GM21528 (cell line): Measurements from ENCODE around the gene H2BW1.
"Not testable (repeated sequence)": the region's sequence is repeated elsewhere in the genome, so short reads cannot be mapped to it uniquely, and the experiment has no call there.

Source experiments
- ATAC-seq: cut with Tn5 transposase; IDR thresholded peaks from one replicate; pipeline ENCODE4 v1.9.1; 2021; ENCODE audit warnings: mild to moderate bottlenecking, moderate library complexity; ENCODE audit not compliant: unreplicated experiment, low FRiP score

The H2BW1 gene

GRCh38 chrX:104013606-104014005 is at the start of gene H2BW1:
Gene H2BW1, minus strand, starts transcription at chrX:104013708. Its CDS starts 132 bp downstream, at chrX:104013576.
- no peak for ATAC-seq

- ATAC-seq = not testable (repeated sequence)
Observed at GRCh38 chrX:104062636-104063035, 49.1 kb upstream of the H2BW1 start.

- ATAC-seq = not testable (repeated sequence)
Observed at GRCh38 chrX:104054956-104055355, 41.4 kb upstream of the H2BW1 start.

GRCh38 chrX:104047171-104047570 is 33.7 kb upstream of the H2BW1 start:
- no peak for ATAC-seq

GRCh38 chrX:104045642-104046041 is 32.1 kb upstream of the H2BW1 start:
- no peak for ATAC-seq

- ATAC-seq = no peak
Observed at GRCh38 chrX:104041003-104041402, 27.5 kb upstream of the H2BW1 start.

DNA sequence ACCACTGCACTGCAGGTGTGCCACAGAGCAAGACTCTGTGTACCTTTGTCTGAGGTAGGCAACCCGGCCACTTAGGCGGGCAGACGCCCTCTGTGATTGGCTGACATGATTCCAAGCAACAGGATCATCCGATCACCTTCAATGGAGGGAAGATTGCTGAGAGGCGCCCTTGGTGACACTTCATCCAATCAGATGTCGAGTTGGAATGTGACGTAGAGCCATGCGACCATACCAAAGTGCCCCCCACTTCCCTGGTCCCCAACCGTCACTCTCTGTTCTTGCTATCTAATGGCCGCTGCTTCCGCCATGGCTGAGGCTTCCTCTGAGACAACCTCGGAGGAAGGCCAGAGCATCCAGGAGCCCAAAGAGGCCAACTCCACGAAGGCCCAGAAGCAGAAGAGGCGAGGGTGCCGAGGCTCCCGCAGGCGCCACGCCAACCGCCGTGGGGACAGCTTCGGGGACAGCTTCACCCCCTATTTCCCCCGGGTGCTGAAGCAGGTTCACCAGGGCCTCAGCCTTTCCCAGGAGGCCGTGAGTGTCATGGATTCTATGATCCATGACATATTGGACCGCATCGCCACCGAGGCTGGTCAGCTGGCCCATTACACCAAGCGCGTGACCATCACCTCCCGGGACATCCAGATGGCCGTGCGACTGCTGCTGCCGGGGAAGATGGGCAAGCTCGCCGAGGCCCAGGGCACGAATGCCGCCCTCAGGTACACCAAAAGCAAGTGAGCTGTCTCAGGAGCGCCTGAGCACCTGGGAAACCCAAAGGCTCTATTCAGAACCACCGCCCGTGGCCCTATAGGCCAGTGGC is 26.4 kb upstream of the H2BW1 start, which contains the start of gene H2BW2:
Gene H2BW2, plus strand, starts transcription at position 268 of the 817 bp plus-strand sequence. Its CDS starts 39 bp downstream, at position 307.
- no peak for ATAC-seq

GRCh38 chrX:104018126-104018525 is 4.6 kb upstream of the H2BW1 start:
- no peak for ATAC-seq

DNA sequence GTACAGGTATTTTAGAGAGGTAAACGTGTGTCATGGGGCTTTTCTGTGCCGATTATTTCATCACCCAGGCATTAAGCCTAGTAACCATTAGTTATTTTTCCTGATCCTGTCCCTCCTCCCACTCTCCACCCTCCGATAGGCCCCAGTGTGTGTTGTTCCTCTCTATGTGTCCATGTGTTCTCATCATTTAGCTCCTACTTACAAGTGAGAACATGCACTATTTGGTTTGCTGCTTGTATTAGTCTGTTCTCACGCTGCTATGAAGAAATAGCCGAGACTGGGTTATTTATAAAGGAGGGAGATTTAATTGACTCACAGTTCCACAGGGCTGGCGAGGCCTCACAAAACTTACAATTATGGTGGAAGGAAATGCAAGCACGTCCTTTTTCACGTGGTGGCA is 2.1 kb upstream of the H2BW1 start:
- not testable (repeated sequence) for ATAC-seq

DNA sequence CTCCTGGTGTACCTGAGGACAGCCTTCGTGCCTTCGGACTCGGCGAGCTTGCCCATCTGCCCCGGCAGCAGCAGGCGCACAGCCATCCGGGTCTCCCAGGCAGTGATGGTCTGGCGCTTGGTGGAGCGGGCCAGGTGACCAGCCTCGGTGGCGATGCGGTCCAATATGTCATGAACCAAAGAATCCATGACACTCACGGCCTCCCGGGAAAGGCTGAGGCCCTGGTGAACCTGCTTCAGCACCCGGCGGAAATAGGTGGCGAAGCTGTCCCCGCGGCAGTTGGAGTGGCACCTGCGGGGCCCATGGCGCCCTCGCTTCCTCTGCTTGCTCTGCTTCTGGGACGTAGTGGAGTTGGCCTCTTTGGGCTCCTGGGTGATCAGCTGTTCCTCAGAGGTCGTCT is 350 bp downstream of the H2BW1 start:
- ATAC-seq = no peak

DNA sequence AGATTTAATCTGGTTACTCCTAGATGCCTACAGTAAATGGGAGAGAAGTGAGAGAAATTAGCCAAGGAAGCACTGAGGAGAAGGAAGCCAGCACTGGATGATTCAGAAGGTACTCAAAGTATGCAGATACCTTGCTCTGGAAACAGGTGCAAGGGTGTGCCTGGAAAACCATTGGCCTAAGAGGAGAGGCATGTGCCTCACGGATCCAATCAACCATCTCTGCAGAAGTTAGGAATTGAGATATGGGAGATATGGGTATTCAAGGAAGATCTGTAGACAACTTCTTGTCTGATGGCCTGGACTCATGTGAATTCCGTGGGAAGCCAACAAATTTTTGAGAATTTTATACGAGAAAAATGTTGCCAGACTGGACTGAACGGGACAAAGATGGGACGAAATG is 4.7 kb downstream of the H2BW1 start:
- ATAC-seq = no peak

- ATAC-seq = peak; percentile 79
Observed at GRCh38 chrX:103999234-103999633, 14.3 kb downstream of the H2BW1 start.

GRCh38 chrX:103983508-103983907 is 30.0 kb downstream of the H2BW1 start:
- ATAC-seq = not testable (repeated sequence)

- peak; percentile 99 for ATAC-seq
Observed at GRCh38 chrX:103962411-103963278, 50.9 kb downstream of the H2BW1 start, which contains the start of gene TMSB15B. Gene TMSB15B, plus strand, starts transcription at chrX:103962627.
